H1 (cell line): ENCODE measurements around the gene BTBD16. TPM values are rescaled to one million over a fixed set of nuclear protein-coding genes. Genes with fewer than 3 reads are reported as not detected.

Experiments
- EP300 ChIP-seq, 2 experiments: IDR thresholded peaks; 1 replicate in 1 of 2; 2 replicates in 1 of 2; pipeline ENCODE4 v1.6.1; 2011 to 2012; ENCODE audit warnings: low read depth in 2 of 2, low read length in 2 of 2, mild to moderate bottlenecking in 2 of 2, borderline replicate concordance in 1 of 2, inconsistent platforms in 1 of 2, moderate library complexity in 1 of 2
- polyA plus RNA-seq, 7 experiments: library from polyadenylated mRNA; depleted of rRNA in 3 of 7; stranded (reverse) in 5 of 7; unstranded in 2 of 7; fragments of >200 nt in 5 of 7; fragments of 200-250 nt in 2 of 7; gene quantifications; 1 replicate in 5 of 7; 2 replicates in 1 of 7; 4 replicates in 1 of 7; pipeline versions ENCODE4 v1.2.1 to v1.2.3, GENCODE V29; 2011 to 2013; ENCODE audit warnings: missing spikeins in 2 of 7, mixed read lengths in 2 of 7
- total RNA-seq: library from RNA; stranded (reverse); fragmentation: NEBNext Ultra II Directional; extraction: Animal tissue kit (Norgen Biotek cat#: 25700); gene quantifications from 2 replicates; pipeline ENCODE4 v1.2.1, GENCODE V29; 2021

BTBD16 gene
- total and polyA plus RNA-seq, 2 of the 8 experiments (the other 6 are each of a cell fraction or from before 2014, with no cell fraction given), result 0.05 TPM; not detected in 1

- TF ChIP-seq EP300 (IDR thresholded peaks at IDR 0.05; ENCODE audit: borderline replicate concordance in 1 of 2, low read depth in 2 of 2, low read length in 2 of 2), result no peak
Measured at GRCh38 chr10:122306282-122306681, 35.2 kb downstream of the BTBD16 start (continued).
